ENCODE data around the gene ECHDC3.
"Not testable (repeated sequence)": the region's sequence is repeated elsewhere in the genome, so short reads cannot be mapped to it uniquely, and the experiment has no call there.

The ECHDC3 gene

DNA sequence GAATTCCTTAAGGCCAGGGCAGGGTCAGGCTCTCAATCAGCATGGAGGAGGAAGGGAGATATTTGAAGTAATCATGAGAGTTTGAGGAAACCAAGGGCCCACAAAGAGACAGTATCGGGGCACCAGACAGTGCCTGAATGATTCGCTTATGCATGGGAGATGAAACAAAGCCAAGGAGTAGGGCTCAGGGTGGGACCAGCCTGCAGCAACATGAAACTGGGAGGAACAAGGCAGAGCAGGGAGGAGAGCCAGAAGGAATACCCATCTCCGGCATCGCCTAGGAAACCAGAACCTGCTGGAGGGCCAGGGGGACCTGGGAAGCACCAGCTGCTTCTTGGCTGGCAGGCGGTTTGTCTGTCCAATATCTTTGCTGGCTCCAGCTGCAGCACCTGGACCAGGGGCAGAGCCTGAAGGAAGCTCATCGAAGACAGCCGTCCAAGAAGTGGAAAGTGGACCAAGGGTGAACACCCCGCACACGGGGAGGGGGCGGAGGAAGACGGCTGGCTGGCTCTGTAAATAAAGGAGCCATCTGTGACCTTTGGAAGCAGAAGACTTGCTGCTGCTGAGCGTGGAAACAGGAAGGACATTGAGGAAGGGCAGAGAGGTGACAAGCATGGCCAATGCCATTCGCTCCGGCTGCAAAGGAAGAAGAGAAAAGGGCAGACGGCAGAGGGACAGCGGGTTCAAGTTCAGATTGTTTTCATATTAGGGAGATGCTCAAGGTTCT, 34.4 kb upstream of the ECHDC3 start:
- no peaks in the 10 kb centered on the region for H3K36me3 ChIP-seq (ENCODE audit: insufficient read depth, low read length)
- no peaks in the 10 kb centered on the region for H3K9me3 ChIP-seq (ENCODE audit: control insufficient read depth, insufficient read depth, low read length)
- H3K9ac ChIP-seq (ENCODE audit: low read depth, low read length), result no peak overlapping the region
- H3K4me1 ChIP-seq (ENCODE audit: insufficient read depth, low read length), result no peaks in the 10 kb centered on the region

DNA sequence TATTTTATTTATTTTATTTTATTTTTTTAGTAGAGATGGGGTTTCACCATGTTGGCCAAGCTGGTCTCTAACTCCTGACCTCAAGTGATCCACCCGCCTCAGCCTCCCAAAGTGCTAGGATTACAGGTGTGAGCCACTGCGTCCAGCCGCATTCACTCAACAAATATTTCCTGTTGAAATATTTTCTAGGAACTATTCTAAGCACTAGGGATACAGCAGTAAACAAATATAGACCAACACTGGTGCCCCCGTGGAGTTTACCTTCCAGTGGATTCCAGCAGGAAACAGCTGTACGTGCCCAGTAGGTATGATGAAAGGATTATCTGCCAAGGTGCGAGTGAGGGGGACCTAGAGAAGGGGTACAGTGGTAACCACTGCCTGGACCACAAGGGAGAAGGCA, 33.4 kb upstream of the ECHDC3 start:
- H3K9ac ChIP-seq (ENCODE audit: low read depth, low read length); H3K36me3 ChIP-seq (ENCODE audit: insufficient read depth, low read length); H3K4me1 ChIP-seq (ENCODE audit: insufficient read depth, low read length); H3K9me3 ChIP-seq (ENCODE audit: control insufficient read depth, insufficient read depth, low read length): not testable (repeated sequence)

DNA sequence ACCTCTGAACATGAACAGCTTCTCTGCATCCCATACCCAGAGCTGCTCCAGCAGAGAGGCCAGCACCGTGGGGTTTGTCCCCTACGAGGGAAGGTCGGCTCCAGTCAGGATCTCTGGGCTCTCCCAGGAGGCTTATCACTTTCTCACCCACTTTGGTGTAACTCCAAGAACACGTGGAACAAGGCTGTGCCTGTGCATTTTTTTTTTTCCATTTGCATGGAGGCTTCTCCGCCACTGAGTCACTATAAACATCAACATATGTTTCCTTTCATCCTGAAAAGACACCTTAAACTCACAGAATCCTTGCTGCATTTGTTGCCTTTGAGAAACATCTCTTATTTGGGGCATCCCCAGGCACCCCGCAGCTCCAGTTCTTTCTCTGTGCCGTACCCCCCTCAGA, 29.4 kb upstream of the ECHDC3 start:
- Histone ChIP-seq H3K9me3 (ENCODE audit: control insufficient read depth, insufficient read depth, low read length) (no peaks in the 10 kb centered on the region; the same call in 1 of the 2 replicates), H3K9ac (ENCODE audit: low read depth, low read length) (no peak overlapping the region), H3K36me3 (ENCODE audit: insufficient read depth, low read length) (no peaks in the 10 kb centered on the region), H3K4me1 (ENCODE audit: insufficient read depth, low read length) (no peaks in the 10 kb centered on the region)

DNA sequence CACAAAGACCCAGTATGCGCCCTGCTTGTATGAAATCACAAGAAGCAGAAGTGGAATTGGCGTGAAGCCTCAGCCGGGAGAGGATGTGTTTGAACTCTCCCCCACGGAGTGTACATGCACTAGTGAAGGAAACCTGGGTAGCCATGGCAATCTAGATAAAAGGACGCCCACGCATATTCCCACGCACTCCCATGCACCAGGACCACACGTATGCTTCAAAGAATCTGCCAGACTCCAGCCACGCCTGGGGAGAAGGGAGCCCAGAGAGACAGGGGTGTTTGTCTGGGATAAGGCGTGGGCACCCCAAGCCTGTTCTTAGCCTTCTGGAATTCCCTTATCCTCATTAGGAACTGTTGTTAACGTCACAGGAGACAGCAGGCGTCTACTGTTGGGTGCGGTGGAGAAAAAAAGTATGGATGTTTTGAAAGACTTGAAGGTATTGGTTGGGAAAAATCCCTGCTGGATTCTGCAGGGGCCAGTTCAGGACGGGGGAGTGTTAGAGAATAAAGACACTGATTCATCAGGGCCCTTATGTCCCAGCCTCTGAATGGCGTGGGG, 28.9 kb upstream of the ECHDC3 start:
- H3K4me1 ChIP-seq (ENCODE audit: insufficient read depth, low read length), result no peaks in the 10 kb centered on the region
- H3K9ac ChIP-seq (ENCODE audit: low read depth, low read length), result no peak overlapping the region
- no peaks in the 10 kb centered on the region for H3K36me3 ChIP-seq (ENCODE audit: insufficient read depth, low read length)
- no peaks in the 10 kb centered on the region; the same call in 1 of the 2 replicates for H3K9me3 ChIP-seq (ENCODE audit: control insufficient read depth, insufficient read depth, low read length)

DNA sequence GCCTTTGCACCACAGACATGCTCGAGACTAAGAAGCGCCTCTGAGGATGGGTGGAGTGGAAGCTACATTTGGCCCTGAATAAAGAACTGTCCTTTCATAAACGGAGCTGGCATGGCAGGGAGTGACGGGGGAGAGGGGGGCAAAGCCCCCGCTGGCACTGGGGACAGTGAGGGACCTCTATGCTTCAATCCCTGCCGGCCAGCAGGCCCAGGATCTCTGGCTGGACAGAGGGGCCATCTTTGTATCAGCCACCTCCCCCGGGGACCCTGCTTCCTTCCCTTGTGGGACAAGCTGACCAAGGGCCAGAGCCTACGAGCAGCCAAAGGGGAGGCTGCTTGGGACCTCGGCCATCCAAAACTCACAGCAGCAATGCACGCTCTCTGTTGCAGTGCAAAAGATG, 28.2 kb upstream of the ECHDC3 start:
- Histone ChIP-seq H3K4me1 (ENCODE audit: insufficient read depth, low read length) (no peaks in the 10 kb centered on the region), H3K9ac (ENCODE audit: low read depth, low read length) (no peak overlapping the region), H3K9me3 (ENCODE audit: control insufficient read depth, insufficient read depth, low read length) (no peaks in the 10 kb centered on the region; the same call in 1 of the 2 replicates), H3K36me3 (ENCODE audit: insufficient read depth, low read length) (no peaks in the 10 kb centered on the region)

DNA sequence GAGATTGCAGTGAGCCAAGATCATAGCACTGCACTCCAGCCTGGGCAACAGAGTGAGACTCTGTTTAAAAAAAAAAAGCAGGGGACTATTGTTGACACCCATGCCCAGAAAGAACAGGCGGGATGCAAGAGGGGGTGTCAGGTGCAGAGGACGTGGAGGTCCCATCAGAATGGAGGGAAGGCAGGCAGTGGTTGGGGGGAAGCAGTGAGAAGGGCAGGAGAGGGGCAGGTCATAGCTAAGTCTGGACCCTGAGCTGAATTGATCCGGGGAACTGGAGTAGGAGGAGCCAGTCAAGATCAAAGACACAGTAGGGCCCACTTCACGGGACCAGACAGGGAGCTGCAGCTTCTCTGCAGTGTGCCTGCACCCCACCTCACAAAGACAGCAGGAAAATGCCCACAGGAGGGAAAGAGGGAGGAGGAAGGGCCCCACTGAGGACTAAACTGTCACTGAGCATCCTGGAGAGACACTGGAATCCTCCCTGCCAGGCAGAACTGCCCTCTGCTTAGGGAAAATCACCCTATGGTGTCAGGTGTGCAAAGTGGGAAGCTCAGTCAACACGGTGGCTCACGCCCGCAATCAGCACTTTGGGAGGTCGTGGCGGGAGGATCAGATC, 27.3 kb upstream of the ECHDC3 start:
- Histone ChIP-seq H3K4me1 (ENCODE audit: insufficient read depth, low read length) (no peaks in the 10 kb centered on the region), H3K9ac (ENCODE audit: low read depth, low read length) (no peak overlapping the region), H3K9me3 (ENCODE audit: control insufficient read depth, insufficient read depth, low read length) (no peaks in the 10 kb centered on the region; the same call in 1 of the 2 replicates), H3K36me3 (ENCODE audit: insufficient read depth, low read length) (no peaks in the 10 kb centered on the region)

DNA sequence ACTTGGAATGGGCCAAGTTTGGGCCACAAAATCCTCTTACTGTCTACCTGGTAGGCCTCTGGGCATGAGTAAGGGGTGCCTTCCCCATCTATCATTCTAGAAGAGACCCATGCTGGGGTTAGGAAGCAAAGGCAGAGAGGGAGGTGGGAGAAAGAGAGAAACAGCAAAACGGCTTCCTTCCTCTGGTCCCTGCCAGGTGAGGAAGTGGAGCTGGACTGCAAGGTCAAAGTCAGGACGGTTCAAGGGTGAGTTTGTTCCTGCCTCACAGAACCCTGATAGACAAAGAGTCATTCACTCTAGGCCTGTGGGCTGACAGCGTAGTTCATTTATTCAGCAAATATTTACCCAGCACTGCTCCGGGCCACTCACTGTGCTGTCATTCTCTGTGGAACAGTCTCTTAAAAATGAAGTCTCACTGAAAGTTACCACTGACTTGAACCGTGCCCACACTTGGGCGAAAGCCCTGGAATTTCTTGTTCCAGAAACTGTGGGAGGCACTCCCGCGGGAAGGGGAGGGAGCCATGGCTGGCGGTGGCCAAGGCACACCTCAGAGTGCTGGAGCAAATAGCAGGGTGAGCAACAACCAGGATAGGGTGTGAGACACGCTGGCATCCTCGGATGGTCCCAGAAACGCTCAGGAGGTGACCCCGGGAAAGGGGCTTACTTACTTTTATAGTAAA, 26.2 kb upstream of the ECHDC3 start:
- Histone ChIP-seq H3K9ac (ENCODE audit: low read depth, low read length) (no peak overlapping the region), H3K4me1 (ENCODE audit: insufficient read depth, low read length) (no peaks in the 10 kb centered on the region), H3K36me3 (ENCODE audit: insufficient read depth, low read length) (no peaks in the 10 kb centered on the region), H3K9me3 (ENCODE audit: control insufficient read depth, insufficient read depth, low read length) (no peaks in the 10 kb centered on the region; the same call in 1 of the 2 replicates)

DNA sequence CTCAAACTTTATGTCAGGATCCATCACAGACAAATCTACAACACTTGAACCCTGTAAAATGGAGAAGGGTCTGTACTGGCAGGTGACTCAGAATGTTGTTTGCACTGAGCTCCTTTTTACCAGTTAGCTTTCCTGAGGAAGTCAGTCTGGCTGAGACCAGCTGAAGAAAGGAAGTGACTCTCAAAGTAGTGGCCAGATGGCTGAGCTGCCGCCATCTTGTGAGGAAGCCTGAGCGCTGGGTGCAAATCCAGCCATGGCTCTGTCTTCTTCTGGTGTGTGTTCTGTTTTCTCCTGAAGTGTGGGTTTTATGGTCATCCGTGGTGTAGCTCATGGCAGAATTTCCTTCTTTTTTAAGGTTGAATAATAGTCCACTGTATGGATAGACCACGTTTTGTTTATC, 25.5 kb upstream of the ECHDC3 start:
- no peaks in the 10 kb centered on the region for H3K36me3 ChIP-seq (ENCODE audit: insufficient read depth, low read length)
- H3K9me3 ChIP-seq (ENCODE audit: control insufficient read depth, insufficient read depth, low read length), result no peaks in the 10 kb centered on the region; the same call in 1 of the 2 replicates
- no peaks in the 10 kb centered on the region for H3K4me1 ChIP-seq (ENCODE audit: insufficient read depth, low read length)
- no peak overlapping the region for H3K9ac ChIP-seq (ENCODE audit: low read depth, low read length)

DNA sequence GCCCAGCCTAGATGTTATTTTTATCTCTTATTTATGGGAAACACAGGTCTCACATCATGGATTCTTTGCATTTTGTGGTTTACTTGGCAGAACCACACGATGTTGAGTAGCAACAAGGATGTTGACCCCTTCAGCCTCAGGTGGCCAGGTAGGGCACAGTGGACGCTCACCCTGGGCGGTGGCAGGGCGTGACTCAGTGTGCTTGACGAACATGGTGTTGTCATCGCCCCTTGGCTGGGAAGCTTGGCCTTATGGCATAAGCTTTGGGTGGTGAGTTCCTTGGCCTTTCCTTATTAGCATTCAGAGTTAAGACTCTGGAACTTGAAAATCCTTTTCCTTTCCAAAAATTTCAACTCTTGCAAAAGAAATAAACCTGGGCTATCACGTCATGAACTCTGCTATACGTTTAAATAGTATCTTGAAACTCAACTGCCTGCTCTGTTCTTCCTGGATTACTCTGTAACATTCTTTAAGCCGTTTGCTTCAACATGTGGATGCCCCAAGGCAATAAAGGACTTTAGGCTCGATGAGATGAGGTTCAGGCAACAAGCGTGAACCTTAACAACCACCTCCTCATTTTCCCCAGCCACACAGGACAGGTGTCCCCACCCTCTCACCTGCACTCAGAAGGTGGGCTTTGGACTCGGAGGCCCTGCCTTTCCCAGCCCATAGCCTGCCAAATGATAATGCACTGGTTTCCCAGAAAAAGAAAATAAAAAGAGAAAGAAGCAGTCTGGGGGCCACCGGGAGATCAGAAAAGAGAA, 22.5 kb upstream of the ECHDC3 start:
- H3K9me3 ChIP-seq (ENCODE audit: control insufficient read depth, insufficient read depth, low read length), result no peaks in the 10 kb centered on the region; the same call in 1 of the 2 replicates
- no peaks in the 10 kb centered on the region for H3K4me1 ChIP-seq (ENCODE audit: insufficient read depth, low read length)
- H3K36me3 ChIP-seq (ENCODE audit: insufficient read depth, low read length), result no peaks in the 10 kb centered on the region
- H3K9ac ChIP-seq (ENCODE audit: low read depth, low read length), result no peak overlapping the region

DNA sequence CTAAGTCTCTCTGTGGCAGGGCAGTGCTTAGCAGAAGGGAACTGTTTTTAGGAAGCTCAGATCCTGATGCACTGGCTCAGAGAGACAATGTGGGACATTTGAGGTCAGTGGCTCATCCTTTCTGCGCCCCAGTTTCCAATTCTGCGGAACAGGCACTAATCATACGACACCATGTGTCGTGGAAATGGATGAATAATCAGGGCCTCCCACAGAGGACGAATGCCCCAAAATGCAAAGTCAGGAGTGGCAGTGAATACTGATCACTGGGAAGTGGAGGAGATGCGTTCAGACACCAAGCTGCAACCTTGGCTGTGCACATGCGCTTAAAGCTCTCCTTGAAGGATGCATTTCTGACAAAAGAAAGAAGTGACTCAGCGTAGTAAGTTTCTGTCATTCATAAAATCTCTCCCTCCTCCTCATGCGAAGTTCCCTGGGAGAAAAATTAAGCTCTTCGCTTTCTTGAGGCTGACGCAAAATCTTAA, 21.9 kb upstream of the ECHDC3 start:
- Histone ChIP-seq H3K36me3 (ENCODE audit: insufficient read depth, low read length) (no peaks in the 10 kb centered on the region), H3K9ac (ENCODE audit: low read depth, low read length) (no peak overlapping the region), H3K4me1 (ENCODE audit: insufficient read depth, low read length) (no peaks in the 10 kb centered on the region), H3K9me3 (ENCODE audit: control insufficient read depth, insufficient read depth, low read length) (no peaks in the 10 kb centered on the region; the same call in 1 of the 2 replicates)

DNA sequence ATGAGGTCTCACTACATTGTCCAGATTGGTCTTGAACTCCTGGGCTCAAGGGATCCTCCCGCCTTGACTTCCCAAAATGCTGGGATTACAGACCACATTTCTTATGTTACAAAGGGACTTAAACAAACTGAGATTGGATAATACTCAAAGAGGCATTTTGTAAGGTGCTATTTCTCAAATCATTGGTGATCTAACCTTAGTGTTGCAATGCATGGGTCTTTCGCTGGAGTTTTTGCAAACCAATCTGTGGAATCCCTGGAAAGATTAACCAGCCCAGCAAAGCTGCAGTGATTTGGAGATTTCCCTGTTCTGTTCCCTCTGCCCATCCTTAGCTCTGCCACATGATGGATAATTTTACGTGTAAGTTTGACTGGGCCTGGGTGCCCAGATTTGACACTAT, 20.4 kb upstream of the ECHDC3 start:
- Histone ChIP-seq H3K9me3 (ENCODE audit: control insufficient read depth, insufficient read depth, low read length) (no peaks in the 10 kb centered on the region; the same call in 1 of the 2 replicates), H3K9ac (ENCODE audit: low read depth, low read length) (no peak overlapping the region), H3K36me3 (ENCODE audit: insufficient read depth, low read length) (no peaks in the 10 kb centered on the region), H3K4me1 (ENCODE audit: insufficient read depth, low read length) (no peaks in the 10 kb centered on the region)

DNA sequence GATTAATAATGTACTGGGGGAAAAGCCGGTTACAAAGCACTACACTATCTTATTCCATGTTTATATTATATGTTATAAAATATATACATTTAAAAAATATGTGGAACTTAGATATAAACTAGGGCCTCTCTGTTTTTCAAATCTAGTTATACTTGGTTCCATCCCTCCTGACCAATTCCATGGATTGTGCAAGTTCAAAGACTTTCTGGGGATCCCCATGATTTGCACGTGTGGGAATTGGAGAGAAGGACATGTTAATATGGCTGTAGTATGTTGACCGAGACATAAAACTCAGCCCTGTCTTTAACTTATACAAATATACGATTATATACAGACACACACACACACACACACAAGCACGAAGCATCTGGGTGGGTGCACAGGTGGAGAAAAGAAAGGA, 18.8 kb upstream of the ECHDC3 start:
- H3K4me1 ChIP-seq (ENCODE audit: insufficient read depth, low read length), result no peaks in the 10 kb centered on the region
- H3K36me3 ChIP-seq (ENCODE audit: insufficient read depth, low read length), result no peaks in the 10 kb centered on the region
- peaks cover 3% of the 10 kb centered on the region for H3K9me3 ChIP-seq (ENCODE audit: control insufficient read depth, insufficient read depth, low read length)
- no peak overlapping the region for H3K9ac ChIP-seq (ENCODE audit: low read depth, low read length)

DNA sequence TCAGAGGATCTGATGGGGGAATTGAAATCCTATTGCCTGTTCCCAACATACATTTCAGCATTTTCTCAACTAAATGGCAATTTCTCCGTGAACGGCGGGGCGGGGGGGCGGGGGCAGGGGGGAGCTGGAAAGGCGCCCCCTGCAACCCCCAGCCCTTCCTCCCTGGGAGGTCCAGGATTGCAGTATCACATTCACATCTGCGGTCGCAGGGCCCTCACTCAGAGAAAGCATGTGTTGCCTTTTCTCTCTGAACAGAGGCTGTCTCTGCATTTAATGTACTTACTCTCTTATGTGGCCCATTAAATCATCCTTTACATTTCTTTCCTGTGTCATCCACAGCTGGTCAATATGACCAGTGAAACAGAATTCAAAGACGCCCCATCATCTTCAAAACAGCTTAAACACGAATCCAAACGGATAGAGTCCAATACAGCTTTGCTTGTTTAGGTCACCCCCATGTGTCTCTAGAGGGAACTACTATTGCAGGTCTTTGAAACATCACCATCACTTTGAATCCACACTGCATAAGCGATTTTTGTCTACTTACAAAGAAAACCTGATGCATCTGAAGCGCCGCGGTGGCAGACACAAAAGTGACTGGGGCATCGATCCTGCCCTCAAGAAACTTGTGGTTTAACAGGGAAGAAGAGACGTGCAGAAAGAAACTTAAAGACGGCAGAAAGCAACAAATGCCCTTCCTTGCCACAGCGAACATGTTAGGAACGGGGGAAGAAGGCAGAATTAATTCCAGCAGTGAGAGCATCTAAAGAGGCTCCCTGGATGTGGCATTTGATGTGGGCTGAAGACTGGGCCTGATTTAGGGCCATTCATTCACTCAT, 17.0 kb upstream of the ECHDC3 start:
- Histone ChIP-seq H3K9me3 (ENCODE audit: control insufficient read depth, insufficient read depth, low read length) (peaks cover 8% of the 10 kb centered on the region), H3K9ac (ENCODE audit: low read depth, low read length) (no peak overlapping the region), H3K4me1 (ENCODE audit: insufficient read depth, low read length) (no peaks in the 10 kb centered on the region), H3K36me3 (ENCODE audit: insufficient read depth, low read length) (no peaks in the 10 kb centered on the region)
